AML-193 (cell line): ENCODE results near the gene SLC7A4.
A peak's percentile ranks its signal among the peaks of the same experiment; 100 is the strongest.
"Not testable (repeated sequence)": the region's sequence is repeated elsewhere in the genome, so short reads cannot be mapped to it uniquely, and the experiment has no call there.

Source experiments
- DNase-seq, 2 experiments: peaks; one replicate each; lab custom pipeline; 2025; lab: John Stamatoyannopoulos, UW

Gene SLC7A4

DNA sequence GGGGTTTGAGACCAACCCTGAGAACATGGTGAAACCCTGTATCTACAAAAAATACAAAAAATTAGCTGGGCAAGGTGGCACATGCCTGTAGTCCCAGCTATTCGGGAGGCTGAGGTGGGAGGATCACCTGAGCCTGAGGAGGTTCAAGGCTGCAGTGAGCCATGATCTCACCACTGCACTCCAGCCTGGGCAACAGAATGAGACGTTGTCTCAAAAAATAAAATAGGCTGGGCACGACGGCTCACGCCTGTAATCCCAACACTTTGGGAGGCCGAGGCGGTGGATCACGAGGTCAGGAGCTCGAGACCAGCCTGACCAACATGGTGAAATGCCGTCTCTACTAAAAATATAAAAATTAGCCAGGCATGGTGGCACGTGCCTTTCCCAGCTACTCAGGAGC is 32.1 kb upstream of the SLC7A4 start:
- not testable (repeated sequence) for DNase-seq

DNA sequence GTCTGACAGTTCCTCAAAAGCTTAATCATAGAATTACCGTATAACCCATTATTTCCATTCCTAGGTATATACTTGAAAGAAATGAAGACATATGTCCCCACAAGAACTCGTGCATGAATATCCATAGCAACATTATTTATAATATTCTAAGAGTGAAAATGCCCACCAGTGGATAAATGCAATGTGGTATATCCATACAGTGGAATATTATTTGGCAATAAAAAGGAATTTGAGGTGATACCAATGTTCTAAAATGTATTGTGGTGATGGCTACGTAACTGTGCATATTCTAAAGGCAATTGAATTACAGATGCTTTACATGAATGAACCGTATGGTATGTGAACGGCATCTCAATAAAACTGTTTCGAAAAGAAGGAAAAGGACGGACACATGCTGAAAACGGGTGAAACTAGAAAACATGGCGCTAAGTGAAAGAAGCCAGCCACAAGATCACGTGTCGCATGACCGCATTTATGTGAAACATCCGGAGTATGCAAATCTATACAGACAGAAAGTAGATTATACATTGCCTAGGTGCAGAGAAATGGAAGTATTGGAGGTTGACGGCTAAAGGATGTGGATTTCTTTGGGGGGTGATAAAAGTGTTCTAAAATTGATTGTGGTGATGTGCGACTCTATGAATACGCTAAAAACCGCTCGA is 29.4 kb upstream of the SLC7A4 start:
- not testable (repeated sequence) for DNase-seq

DNA sequence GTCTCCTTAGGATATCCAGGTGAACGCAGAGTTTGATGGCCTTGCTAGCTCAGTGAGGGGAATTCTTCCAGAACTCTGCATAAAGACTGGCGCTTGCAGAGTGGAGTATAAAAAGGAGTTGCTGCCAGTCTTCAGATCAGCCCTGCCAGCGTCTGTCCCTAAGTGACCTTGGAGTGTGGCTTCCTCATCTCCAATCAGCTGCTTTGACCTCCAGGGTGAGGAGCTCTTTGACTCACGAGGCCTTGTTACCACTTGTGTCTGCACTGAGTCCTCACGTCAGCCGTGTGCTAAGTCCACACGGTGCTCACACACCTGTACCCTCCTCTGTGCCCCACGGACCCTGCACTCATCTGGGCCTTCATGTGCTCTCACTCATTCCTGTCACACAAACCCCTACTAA is 28.0 kb upstream of the SLC7A4 start:
- DNase-seq = not testable (repeated sequence)

DNA sequence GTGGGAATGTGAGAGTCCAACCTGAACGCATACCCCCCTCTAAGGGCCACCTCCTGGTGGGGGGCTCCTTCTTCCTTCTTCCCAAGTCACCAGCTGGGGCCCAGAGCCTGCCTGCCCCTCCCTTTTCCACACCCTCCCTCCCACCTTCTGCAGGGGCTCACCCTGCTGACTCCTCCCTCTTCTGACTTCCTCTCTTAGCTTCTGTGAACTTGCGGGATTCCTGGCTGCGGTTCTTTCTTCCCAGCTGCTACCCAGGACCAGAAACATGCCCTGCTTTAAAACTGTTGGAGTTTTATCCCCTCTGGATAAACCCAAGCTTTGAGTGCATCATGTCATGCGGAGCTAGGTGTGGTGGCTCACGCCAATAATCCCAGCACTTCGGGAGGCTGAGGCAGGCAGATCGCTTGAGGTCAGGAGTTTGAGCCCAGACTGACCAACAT is 23.5 kb upstream of the SLC7A4 start:
- DNase-seq = no peak

DNA sequence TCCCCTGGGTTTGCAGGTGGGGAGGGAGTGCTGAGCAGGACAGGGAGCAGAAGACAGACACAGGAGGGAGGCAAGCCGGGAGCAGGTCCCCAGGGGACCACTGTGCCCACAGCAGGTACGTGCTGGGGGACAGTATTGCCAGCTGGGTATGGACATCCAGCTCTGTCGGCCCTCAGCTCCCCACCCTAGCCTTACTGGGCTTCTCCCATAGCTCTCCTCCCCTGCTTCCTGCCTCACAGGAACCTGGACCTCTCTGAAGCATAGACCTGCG is 23.1 kb upstream of the SLC7A4 start:
- no peak for DNase-seq

DNA sequence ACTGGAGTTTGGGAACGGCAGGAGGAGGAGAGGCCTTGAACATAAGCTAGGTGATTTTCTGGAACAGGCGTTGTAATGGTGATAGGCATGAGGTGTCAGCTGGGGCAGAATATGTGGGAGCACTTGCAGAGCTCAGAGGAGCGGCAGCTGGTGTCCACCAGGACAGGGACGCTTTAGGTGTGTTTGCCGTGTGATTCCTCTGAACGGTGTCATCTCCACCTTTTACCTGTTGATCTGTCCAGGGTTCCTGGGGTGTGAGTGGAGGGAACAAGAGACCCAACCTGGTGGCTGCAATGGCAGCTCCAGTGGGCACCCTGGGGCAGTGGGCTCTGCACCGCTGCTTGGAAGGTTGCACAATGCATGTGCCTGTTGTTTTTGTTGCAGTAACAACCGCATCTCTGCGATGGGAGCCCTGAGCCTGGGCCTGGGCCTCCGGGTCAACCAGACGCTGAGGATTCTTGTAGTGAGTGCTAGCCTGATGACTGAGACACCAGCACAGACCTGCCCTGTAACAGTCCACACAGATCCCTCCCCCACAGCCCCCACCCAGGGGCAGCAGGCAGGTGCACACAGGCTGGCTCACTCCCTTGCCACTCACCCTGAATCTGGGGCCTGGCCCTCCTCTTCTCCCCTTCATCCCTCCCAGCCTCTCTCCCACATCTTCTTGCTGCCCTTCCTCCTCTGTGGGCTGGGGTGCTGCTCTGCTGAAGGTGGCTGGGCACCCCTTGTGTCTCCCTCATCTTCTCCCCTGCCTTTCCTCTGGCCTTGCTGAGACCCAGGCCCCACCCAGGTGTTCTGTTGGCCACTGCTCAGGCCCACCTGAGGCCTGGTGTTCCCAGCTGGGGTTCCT is 22.6 kb upstream of the SLC7A4 start:
- no peak for DNase-seq

DNA sequence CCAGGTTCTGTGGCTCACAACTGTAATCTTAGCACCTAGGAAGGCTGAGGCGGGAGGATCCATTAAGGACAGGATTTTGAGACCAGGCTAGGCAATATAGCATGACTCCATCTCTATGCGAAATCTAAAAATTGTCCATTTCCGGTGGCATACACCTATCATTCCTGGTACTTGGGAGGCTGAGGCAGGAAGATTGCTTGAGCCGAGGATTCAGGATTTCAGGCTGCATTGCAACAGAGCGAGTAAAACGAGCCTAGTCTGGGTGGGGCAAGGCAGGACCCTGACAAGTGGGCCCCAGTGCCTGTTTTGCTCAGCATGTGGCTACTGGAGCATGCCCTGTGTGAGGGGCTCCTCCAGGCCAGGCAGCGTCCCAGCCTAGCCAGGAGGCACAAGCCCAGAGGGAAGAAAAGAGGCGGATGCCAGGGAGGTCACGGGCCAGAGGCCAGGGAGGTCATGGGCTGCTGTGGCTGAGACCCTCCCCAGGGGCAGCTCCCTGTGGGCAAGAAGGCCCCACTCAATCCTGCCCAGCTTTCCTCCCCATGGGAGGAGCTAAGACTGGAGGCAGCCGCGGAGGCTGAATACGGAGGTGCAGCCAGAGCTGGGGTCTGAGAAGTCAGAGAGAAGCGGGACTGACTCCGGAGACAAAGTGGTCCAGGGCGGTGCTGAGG is 21.8 kb upstream of the SLC7A4 start:
- DNase-seq = no peak

DNA sequence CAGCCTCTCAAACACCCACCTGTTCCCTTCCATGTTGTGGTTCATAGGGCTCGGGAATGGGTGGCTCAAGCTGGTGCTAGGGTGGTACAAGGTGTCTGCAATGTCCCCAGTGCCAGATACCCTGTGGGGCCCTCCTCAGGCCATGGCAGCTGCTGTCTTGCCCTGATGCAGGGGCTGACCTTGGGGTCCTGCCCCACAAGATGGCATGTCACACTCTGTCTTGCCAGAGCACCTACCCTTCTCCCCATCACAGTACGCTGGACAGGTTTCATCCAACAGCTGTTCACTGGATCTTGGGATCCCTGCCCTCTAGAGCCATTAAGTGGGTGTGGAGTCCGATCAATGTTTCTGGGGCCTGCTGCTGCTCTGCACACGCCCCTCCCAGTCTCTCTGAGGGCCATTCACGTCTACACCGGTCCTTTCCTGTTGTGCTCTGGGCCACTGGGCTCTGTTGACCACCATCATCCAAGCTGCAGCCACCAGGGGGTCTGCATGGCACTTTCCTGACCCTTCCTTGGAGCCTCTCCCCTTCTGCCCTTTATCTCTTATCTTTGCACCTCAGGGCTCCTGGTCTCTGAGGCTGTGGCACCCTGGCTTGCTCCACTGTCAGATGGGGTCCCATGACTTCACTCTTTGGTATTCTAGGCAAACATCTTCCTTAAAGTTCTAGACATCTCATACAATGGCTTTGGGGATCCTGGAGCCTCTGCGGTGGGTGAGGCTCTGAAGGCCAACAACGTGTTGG is 20.5 kb upstream of the SLC7A4 start:
- DNase-seq = no peak

DNA sequence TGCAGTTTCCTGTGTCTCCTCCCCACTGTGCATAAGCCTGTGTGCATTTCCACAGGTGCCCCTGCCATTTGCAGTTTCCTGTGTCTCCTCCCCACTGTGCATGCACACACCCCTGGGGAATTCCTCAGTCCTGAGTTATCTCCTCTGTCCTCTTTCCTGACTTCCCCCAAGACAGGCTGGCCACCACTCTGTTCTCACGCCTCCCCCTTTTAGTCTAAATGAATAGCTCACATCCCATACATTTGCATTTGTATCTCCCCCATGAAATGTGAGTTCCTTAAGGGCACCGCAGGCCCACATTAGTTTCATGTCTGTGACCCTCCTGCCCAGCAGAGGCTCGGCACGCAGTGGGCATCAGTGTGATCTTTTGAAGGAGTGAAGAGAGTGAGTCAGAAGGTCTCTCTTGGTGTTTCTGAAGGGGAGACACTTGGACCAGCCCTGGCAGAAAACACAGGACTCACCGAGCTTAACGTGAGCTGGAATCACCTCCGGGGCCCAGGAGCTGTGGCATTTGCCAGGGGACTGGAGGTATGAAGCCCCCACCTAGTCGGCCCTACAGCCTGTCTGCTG is 19.6 kb upstream of the SLC7A4 start:
- no peak for DNase-seq

DNA sequence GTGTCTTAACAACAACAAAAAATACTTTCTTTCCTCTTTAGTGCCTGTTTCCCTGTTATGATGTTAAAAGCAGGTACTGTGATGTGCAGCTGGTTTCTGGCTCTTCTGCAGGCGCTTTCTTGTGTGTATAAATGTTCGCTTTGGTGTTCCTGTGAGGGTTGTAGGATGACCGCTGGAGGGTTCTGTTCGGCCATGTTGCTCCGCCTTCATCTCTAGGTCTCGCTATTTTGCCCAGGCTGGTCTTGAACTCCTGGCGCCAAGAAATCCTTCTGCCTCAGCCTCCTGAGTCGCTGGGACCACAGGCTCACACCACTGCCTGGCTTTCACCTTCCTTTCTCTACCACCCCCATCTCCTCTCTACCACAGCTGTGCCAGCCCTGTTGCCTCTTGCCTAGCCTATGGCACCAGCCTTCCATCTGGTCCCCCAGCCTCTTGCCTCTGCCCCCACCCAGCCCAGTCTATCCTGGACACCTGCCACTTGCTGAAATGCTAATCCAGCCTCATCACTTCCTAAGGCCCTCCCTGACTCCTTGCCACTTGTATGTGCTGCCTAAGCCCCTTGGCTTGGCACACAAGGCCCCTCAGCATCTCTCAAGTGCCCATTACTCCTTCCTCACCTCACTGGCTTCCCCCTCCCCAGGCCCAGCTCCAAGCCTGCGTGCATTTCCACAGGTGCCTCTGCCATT is 18.9 kb upstream of the SLC7A4 start:
- DNase-seq = no peak

DNA sequence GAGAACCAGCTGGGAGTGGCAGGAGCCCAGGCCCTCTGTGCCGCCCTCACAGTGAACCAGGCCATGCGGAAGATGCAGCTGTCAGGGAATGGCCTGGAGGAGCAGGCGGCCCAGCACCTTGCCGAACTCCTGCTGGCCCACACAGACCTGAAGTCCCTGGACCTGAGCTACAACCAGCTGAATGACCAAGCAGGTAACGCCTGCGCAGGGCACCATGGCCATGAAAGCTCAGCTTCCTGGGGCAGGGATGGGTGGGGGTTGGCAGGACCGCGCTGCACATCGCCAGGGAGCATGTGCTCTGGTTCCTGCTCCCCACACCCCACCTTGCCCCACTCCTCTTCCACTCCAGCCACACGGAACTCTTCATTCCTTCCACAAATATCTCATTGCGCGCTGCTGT is 16.6 kb upstream of the SLC7A4 start:
- not testable (repeated sequence) for DNase-seq

DNA sequence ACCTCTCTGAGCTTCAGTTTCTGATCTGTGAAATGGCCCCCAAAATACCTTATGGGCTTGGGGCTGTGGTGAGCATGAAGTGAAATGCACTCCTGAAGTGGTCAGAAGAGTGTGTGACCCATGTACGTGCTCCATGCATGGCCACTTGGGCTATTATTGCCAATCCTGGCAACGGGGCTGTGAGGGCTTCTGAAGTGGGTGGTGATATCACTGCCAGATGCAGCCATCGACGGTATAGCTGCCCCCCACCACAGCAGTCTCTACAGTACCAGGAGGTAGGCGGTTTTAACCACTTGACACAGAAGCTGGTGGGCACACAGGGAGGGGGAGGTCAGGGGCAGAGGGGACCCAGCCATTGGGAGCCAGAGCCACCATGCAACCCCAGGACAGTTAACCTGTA is 16.1 kb upstream of the SLC7A4 start:
- not testable (repeated sequence) for DNase-seq

DNA sequence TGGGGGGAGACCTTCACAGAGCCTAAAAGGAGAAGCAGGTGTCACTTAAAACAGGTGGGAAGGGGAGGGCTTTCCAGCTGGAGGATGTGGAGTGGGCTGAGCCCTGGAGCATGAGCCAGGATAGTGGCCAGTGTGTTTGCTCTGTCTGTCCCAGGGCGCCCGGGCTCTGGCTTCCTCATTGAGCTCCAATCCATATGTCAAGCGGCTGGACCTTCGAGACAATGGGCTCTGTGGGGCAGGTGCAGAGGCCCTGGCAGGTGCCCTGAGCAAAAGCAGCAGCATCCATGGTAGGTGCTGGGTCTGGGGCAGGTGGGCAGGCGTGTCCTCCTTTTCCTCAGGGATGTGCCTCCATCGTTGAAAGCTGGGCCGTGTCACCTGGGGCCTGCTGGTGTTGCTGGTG is 15.4 kb upstream of the SLC7A4 start:
- no peak for DNase-seq

DNA sequence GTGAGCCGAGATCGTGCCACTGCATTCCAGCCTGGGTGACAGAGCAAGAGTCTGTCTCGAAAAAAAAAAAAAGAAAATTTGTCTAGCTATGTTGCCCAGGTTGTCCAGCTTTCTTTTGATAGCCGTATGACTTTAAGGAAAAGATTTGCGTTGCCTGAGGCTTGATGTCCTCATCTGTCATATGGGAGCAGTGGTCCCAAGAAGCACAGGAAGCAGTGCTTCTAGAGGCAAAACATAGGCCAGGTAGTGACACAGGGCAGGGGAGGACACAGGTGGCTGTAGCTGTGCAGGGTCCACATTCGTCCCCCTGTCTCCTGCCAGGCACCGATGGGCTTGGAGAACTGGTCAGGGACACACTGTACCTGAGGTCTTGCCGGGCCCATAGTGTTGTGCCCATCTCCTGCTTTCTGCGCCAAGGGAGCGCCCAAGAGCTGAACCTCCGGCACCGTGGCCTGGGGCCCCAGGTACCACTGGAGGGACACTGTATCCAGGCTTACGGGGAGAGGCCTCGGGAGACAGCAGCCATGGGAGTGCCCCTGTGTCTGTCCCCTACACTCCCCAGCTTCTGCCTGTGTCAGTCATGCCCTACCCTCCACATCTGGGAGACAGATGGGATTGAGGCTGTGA is 14.8 kb upstream of the SLC7A4 start:
- DNase-seq = no peak

DNA sequence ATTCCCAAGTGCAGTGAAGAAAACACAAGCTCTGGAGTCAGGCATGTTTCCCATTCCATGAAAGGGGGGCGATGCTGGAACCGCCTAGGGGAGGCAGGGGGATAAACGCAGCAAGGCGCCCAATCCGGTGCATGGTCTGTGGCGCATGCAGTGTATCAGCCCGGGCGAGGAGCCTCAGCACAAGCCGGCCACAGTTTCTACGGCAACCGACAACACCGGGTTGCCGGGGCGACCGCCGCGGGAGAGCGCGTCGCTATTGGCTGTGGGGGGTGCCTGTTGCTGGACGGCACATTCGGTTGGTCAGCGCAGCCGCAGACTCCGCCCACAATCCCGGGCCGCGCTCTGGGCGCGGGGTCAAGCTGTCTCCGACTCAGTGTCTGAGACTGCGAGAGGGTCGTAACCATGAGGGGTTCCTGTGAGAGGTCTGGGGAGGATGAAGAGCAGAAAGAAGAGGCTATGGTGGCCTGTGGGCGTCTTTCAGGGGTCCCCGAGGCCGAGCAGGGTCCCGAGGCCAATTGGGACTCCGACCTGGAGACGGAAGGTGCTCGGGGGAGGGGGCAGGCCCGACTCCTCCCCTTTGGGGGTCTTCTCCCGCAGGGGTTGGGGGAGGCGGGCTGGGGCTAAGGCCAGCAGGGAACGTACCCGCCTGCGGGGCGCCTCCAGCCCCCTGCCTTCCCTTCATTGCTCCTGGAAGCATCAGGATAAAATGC is 13.4 kb upstream of the SLC7A4 start, which contains the start of gene LRRC74B:
TSS of gene LRRC74B (plus strand) at position 362 of the 710 bp plus-strand sequence. CDS start at position 403, 41 bp downstream.
- DNase-seq = peak; percentile 16 to 18

DNA sequence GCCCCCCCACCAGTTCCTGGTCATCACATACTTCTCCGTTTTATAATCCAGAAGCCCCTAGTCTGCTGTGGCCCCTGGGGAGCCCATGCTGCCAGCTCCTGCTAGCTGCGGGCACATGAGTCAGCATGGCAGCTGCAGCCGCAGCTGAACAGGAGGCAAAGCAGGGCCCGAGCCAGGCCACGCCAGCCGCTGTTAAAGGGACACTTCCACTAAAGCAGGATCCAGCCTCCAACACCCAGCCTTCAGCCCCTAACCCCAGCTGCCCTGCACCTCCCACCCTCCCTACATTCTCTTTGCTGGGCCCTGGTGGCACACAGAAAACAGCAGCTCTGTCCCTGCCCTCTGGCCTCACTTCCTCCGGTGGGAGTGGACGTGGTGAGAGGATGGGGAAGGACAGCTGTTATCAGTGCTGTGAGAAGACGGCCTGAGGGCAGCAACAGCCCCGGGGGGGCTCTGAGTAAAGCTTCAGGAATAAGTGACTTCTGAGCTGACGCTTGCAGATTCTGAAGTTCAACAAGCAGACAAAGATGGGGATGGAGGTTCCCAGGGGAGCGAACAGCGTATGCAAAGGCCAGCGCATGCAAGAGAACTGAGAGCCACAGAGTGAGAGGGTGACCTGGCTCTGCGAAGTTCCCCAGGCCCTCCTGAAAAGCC is 12.7 kb upstream of the SLC7A4 start:
- DNase-seq = peak in 1 of 2 experiments; percentile 17

DNA sequence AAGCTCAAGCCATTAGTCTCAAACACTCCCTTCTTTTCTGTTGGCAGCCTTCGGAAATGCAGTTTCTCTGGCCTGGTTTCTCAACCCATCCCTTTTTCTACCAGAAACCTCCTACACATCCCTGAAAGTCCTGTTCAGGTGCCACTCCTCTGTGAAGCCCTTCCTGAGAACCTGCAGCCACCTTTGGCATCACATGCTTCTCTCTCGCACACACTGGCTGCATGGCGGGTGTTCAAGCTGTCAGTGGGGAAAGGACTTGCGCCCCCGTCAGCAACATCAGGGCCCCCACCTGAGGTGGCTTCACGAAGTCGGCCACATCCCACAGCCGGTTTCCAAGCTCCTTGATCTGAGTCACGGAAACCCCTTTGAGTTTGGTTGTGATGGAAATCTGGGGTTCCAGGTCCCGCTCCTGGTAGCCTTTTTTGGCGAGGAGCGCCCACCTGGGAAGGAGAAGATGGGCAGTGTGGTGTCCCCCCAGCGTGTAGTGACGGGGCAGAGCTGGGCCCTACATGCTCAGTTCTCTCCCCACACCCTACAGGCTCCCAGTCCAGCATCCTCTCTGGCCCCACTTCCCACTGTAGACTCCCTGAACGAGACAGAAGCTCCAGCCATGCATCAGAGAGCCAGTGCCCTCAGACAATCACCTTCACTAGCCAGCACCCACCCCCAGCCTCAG is 11.6 kb upstream of the SLC7A4 start:
- DNase-seq = no peak

DNA sequence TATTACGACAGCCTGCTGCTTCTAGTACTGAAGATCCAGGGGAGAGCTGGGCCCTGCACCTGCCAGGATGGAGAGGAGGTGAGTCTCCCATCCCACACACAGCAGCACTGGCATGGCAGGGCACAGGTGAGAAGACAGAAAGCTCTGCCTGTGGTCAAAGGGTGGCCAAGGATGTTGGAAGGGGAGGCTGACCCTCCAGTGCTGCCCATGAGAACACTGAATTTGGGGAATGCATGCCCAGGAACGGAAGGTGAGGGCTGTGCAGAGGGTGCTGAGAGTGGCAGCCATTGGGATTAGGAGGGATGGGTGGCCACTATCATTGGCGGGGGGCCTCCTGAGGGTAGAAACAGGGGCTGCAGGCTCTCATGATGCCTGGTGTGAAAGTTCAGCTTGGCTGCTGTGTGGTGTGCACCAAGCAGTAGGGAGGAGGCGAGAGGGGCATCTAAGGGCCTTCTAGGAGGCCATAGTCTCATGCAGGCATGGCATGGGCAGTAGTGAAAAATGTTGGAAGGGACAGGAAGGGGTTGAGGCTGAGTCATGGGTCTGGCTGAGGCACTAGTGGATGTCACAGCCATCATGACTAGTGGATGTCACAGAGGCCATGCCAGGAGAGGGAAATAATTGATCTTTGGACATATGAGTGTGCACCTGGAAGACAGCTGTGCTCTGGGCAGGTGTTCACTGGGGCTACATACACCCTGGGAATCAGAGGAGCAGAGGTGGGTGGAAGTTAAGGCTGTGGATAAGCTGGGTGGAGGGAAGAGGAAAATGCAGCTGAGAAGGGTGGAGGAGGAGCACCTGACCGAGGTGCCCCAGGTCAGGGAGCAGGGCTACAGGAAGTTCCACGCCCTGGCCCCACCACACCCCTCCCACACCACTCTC is 10.9 kb upstream of the SLC7A4 start:
- DNase-seq = no peak
